ENCODE data around the gene ECHDC3. TPM values are rescaled to one million over a fixed set of nuclear protein-coding genes. Genes with fewer than 3 reads are reported as not detected.

ECHDC3 gene
- total and polyA plus RNA-seq, 10 of the 15 experiments (the other 5 are each of a cell fraction or from before 2014, with no cell fraction given) = 0.16 to 10.0 (median 6.0) TPM

DNA sequence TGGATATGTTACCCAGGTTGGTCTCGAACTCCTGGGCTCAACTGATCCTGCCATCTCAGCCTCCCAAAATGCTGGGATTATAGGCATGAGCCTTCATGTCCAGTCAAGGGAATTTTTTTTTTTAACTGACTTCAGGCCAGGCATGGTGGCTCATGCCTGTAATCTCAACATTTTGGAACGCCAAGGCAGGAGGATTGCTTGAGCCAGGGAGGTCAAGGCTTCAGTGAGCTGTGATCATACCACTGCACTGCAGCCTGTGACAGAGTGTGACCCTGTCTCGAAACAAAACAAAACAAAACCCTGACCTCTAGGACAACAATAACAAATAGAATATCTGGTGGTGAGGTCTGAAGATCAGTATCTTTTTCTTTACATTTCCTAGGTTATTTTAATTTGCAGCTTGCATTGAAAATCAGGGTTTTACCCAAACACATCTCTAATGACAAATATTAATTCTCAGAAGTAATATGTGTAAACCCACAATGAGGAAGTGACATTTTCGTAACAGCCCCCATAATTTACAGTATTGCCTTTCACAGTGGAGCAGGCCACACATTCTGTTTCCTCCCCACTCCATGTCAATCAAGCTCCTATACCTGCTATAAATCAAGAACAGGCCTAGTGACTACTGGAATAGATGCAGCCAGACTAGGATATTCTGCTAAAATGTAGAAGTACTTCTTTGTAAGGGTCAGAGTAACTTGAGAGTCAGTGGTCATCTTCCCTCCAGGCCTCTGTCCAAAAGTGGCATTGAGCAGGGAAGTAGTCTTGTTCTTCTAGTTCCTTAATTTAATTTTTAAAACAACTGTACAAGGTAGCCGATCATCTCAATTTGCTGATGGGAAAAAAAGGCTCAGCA lies 43.3 kb upstream of the ECHDC3 start (continued):
- TF ChIP-seq, protein P1, sequence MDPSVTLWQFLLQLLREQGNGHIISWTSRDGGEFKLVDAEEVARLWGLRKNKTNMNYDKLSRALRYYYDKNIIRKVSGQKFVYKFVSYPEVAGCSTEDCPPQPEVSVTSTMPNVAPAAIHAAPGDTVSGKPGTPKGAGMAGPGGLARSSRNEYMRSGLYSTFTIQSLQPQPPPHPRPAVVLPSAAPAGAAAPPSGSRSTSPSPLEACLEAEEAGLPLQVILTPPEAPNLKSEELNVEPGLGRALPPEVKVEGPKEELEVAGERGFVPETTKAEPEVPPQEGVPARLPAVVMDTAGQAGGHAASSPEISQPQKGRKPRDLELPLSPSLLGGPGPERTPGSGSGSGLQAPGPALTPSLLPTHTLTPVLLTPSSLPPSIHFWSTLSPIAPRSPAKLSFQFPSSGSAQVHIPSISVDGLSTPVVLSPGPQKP (IDR thresholded peaks at IDR 0.05; ENCODE audit: low read depth, low read length) = no peak
- peak; percentile 12 for TF ChIP-seq SP1 (IDR thresholded peaks at IDR 0.05; ENCODE audit: low read depth, low read length)
- no peak for TF ChIP-seq ASH2L (IDR thresholded peaks at IDR 0.05; ENCODE audit: borderline replicate concordance, low read depth)
- TF ChIP-seq POLR2AphosphoS5 (IDR thresholded peaks at IDR 0.05; ENCODE audit: low read length) = no peak
- no peak for TF ChIP-seq STAT3 (IDR thresholded peaks at IDR 0.05; ENCODE audit: low read depth, low read length)
- TF ChIP-seq, protein P2, sequence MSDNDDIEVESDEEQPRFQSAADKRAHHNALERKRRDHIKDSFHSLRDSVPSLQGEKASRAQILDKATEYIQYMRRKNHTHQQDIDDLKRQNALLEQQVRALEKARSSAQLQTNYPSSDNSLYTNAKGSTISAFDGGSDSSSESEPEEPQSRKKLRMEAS (IDR thresholded peaks at IDR 0.05; ENCODE audit: low read depth, low read length) = no peak
- no peak for TF ChIP-seq RELA (IDR thresholded peaks at IDR 0.05; ENCODE audit: borderline replicate concordance, partially characterized antibody)
- TF ChIP-seq, protein P3, sequence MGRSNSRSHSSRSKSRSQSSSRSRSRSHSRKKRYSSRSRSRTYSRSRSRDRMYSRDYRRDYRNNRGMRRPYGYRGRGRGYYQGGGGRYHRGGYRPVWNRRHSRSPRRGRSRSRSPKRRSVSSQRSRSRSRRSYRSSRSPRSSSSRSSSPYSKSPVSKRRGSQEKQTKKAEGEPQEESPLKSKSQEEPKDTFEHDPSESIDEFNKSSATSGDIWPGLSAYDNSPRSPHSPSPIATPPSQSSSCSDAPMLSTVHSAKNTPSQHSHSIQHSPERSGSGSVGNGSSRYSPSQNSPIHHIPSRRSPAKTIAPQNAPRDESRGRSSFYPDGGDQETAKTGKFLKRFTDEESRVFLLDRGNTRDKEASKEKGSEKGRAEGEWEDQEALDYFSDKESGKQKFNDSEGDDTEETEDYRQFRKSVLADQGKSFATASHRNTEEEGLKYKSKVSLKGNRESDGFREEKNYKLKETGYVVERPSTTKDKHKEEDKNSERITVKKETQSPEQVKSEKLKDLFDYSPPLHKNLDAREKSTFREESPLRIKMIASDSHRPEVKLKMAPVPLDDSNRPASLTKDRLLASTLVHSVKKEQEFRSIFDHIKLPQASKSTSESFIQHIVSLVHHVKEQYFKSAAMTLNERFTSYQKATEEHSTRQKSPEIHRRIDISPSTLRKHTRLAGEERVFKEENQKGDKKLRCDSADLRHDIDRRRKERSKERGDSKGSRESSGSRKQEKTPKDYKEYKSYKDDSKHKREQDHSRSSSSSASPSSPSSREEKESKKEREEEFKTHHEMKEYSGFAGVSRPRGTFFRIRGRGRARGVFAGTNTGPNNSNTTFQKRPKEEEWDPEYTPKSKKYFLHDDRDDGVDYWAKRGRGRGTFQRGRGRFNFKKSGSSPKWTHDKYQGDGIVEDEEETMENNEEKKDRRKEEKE (IDR thresholded peaks at IDR 0.05) = no peak
- TF ChIP-seq PML (IDR thresholded peaks at IDR 0.05; ENCODE audit: low read length) = peak; percentile 71; the same call in 1 of the 2 replicates
- TF ChIP-seq, protein P4, sequence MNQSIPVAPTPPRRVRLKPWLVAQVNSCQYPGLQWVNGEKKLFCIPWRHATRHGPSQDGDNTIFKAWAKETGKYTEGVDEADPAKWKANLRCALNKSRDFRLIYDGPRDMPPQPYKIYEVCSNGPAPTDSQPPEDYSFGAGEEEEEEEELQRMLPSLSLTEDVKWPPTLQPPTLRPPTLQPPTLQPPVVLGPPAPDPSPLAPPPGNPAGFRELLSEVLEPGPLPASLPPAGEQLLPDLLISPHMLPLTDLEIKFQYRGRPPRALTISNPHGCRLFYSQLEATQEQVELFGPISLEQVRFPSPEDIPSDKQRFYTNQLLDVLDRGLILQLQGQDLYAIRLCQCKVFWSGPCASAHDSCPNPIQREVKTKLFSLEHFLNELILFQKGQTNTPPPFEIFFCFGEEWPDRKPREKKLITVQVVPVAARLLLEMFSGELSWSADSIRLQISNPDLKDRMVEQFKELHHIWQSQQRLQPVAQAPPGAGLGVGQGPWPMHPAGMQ (IDR thresholded peaks at IDR 0.05; ENCODE audit: borderline replicate concordance) = no peak
- TF ChIP-seq, protein P5, sequence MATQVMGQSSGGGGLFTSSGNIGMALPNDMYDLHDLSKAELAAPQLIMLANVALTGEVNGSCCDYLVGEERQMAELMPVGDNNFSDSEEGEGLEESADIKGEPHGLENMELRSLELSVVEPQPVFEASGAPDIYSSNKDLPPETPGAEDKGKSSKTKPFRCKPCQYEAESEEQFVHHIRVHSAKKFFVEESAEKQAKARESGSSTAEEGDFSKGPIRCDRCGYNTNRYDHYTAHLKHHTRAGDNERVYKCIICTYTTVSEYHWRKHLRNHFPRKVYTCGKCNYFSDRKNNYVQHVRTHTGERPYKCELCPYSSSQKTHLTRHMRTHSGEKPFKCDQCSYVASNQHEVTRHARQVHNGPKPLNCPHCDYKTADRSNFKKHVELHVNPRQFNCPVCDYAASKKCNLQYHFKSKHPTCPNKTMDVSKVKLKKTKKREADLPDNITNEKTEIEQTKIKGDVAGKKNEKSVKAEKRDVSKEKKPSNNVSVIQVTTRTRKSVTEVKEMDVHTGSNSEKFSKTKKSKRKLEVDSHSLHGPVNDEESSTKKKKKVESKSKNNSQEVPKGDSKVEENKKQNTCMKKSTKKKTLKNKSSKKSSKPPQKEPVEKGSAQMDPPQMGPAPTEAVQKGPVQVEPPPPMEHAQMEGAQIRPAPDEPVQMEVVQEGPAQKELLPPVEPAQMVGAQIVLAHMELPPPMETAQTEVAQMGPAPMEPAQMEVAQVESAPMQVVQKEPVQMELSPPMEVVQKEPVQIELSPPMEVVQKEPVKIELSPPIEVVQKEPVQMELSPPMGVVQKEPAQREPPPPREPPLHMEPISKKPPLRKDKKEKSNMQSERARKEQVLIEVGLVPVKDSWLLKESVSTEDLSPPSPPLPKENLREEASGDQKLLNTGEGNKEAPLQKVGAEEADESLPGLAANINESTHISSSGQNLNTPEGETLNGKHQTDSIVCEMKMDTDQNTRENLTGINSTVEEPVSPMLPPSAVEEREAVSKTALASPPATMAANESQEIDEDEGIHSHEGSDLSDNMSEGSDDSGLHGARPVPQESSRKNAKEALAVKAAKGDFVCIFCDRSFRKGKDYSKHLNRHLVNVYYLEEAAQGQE (IDR thresholded peaks at IDR 0.05; ENCODE audit: low read depth, low read length) = no peak
- peak; percentile 72 for TF ChIP-seq ATF7 (IDR thresholded peaks at IDR 0.05; ENCODE audit: low read depth)
- no peak for TF ChIP-seq KLF5 (IDR thresholded peaks at IDR 0.05; ENCODE audit: partially characterized antibody)
- TF ChIP-seq NFYA (IDR thresholded peaks at IDR 0.05; ENCODE audit: borderline replicate concordance, low read depth, low read length) = no peak
- peak; percentile 68; the same call in 1 of the 2 replicates for TF ChIP-seq MTA3 (IDR thresholded peaks at IDR 0.05; ENCODE audit: borderline replicate concordance, low read length)
- 0 out of 2 replicates have a peak, but pooled peaks have one; percentile 17 for TF ChIP-seq PAX5 (IDR thresholded peaks at IDR 0.05; ENCODE audit: borderline replicate concordance, low read depth, low read length)
- TF ChIP-seq, protein P6, sequence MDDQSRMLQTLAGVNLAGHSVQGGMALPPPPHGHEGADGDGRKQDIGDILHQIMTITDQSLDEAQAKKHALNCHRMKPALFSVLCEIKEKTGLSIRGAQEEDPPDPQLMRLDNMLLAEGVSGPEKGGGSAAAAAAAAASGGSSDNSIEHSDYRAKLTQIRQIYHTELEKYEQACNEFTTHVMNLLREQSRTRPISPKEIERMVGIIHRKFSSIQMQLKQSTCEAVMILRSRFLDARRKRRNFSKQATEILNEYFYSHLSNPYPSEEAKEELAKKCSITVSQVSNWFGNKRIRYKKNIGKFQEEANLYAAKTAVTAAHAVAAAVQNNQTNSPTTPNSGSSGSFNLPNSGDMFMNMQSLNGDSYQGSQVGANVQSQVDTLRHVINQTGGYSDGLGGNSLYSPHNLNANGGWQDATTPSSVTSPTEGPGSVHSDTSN (IDR thresholded peaks at IDR 0.05; ENCODE audit: insufficient replicate concordance, low read depth, low read length) = peak; percentile 93
- TF ChIP-seq ZNF207 (IDR thresholded peaks at IDR 0.05; ENCODE audit: borderline replicate concordance) = no peak
